Measurements from ENCODE around the gene POLH. TPM values are rescaled to one million over a fixed set of nuclear protein-coding genes. Genes with fewer than 3 reads are reported as not detected.
"Not testable (repeated sequence)": the region's sequence is repeated elsewhere in the genome, so short reads cannot be mapped to it uniquely, and the experiment has no call there.

POLH gene
- total and polyA plus RNA-seq, 2 donors (not counting 3 experiments of a cell fraction or from before 2014, with no cell fraction given), result 9.3 to 36.6 TPM

- no peak for DNase-seq (ENCODE audit: low read depth, low spot score)
- Histone ChIP-seq H3K4me1 (ENCODE audit: control insufficient read depth, extremely low read depth, insufficient read depth, low read length) (peaks cover 25% of the 10 kb centered on the region), H3K9me1 (replicated peaks; ENCODE audit: control insufficient read depth, extremely low read depth, insufficient read depth, low read length) (no peaks in the 10 kb centered on the region), H3K9ac (replicated peaks; ENCODE audit: extremely low read depth, insufficient read depth, low read length) (no peak overlapping the region), H3K9me3 (replicated peaks; ENCODE audit: control insufficient read depth, insufficient read depth, low read length) (no peaks in the 10 kb centered on the region), H3K4me3 (replicated peaks in 1 of 3; ENCODE audit: insufficient read depth in 1 of 3, low read depth in 1 of 3, low read length in 3 of 3) (no peak overlapping the region), H2AFZ (ENCODE audit: low read depth, low read length) (no peak overlapping the region), H3K36me3 (ENCODE audit: control insufficient read depth in 2 of 2, extremely low read depth in 1 of 2, insufficient read depth in 2 of 2, low read length in 2 of 2) (peaks cover 0 to 2% of the 10 kb centered on the region in 2 experiments), H4K20me1 (replicated peaks; ENCODE audit: control insufficient read depth, extremely low read depth, insufficient read depth, low read length) (no peaks in the 10 kb centered on the region), H3K4me2 (ENCODE audit: insufficient read depth, low read length) (no peak overlapping the region), H3K27ac (ENCODE audit: insufficient read depth, low read depth, low read length) (no peak overlapping the region), H3K79me2 (ENCODE audit: control insufficient read depth, insufficient read depth, low read length) (peaks cover 26% of the 10 kb centered on the region), H3K27me3 (ENCODE audit: control insufficient read depth in 2 of 2, insufficient read depth in 2 of 2, low read length in 2 of 2) (no peaks in the 10 kb centered on the region)
- POLR2A ChIA-PET, result interaction anchor here (0.7 kb wide), 1 partner anchor 11 kb away, joined by 6 read pairs; no protein-coding TSS in a partner anchor
- CTCF ChIA-PET, result no interaction called here
- intact Hi-C loops (cut with micrococcal nuclease), result no loop called here
- TF ChIP-seq FOS (IDR thresholded peaks at IDR 0.05; ENCODE audit: borderline replicate concordance, insufficient read depth, low read length), result no peak
- no peak for TF ChIP-seq EZH2 (IDR thresholded peaks at IDR 0.05; ENCODE audit: borderline replicate concordance, low read depth, low read length, severe bottlenecking)
- no peak for TF ChIP-seq POLR2A (IDR thresholded peaks at IDR 0.05; ENCODE audit: low read depth, low read length)
- TF ChIP-seq CTCF (IDR thresholded peaks at IDR 0.05; ENCODE audit: extremely low read depth in 1 of 2, insufficient read depth in 1 of 2, low read depth in 1 of 2, low read length in 2 of 2), result no peak
- no peak for TF ChIP-seq JUN (IDR thresholded peaks at IDR 0.05; ENCODE audit: borderline replicate concordance, insufficient read depth, insufficient read length, low read depth)
- TF ChIP-seq POLR2AphosphoS5 (IDR thresholded peaks at IDR 0.05; ENCODE audit: insufficient read depth, low read depth, low read length), result no peak
- TF ChIP-seq MYC (IDR thresholded peaks at IDR 0.05; ENCODE audit: low read depth, low read length), result no peak
- TF ChIP-seq GATA2 (IDR thresholded peaks at IDR 0.05; ENCODE audit: insufficient read depth, insufficient read length, low read depth, low read length), result no peak
- dilution Hi-C loops (cut with MboI; ENCODE audit: extremely low pct_ligation_motif_present, low sequenced_read_pairs), result no loop called here
- no TSS peak for BruUV-seq (replicated peaks)
- no peak for FAIRE-seq
Measured at GRCh38 chr6:43630980-43631619, 55.1 kb downstream of the POLH start.

- Histone ChIP-seq H3K4me1 (ENCODE audit: control insufficient read depth, extremely low read depth, insufficient read depth, low read length) (peaks cover 14% of the 10 kb centered on the region), H3K79me2 (ENCODE audit: control insufficient read depth, insufficient read depth, low read length) (peaks cover 29% of the 10 kb centered on the region)
- H3K36me3 ChIP-seq (ENCODE audit: control insufficient read depth in 2 of 2, extremely low read depth in 1 of 2, insufficient read depth in 2 of 2, low read length in 2 of 2); BruUV-seq (replicated peaks); intact Hi-C loops (cut with micrococcal nuclease); FAIRE-seq; H3K9me3 ChIP-seq (replicated peaks; ENCODE audit: control insufficient read depth, insufficient read depth, low read length); CTCF ChIA-PET; DNase-seq (ENCODE audit: low read depth, low spot score); H3K9ac ChIP-seq (replicated peaks; ENCODE audit: extremely low read depth, insufficient read depth, low read length); dilution Hi-C loops (cut with MboI; ENCODE audit: extremely low pct_ligation_motif_present, low sequenced_read_pairs); H4K20me1 ChIP-seq (replicated peaks; ENCODE audit: control insufficient read depth, extremely low read depth, insufficient read depth, low read length); POLR2A ChIA-PET; H3K27ac ChIP-seq (ENCODE audit: insufficient read depth, low read depth, low read length); H2AFZ ChIP-seq (ENCODE audit: low read depth, low read length); H3K27me3 ChIP-seq (ENCODE audit: control insufficient read depth in 2 of 2, insufficient read depth in 2 of 2, low read length in 2 of 2); H3K4me3 ChIP-seq (replicated peaks in 1 of 3; ENCODE audit: insufficient read depth in 1 of 3, low read depth in 1 of 3, low read length in 3 of 3); H3K4me2 ChIP-seq (ENCODE audit: insufficient read depth, low read length); H3K9me1 ChIP-seq (replicated peaks; ENCODE audit: control insufficient read depth, extremely low read depth, insufficient read depth, low read length): not testable (repeated sequence)
Measured at GRCh38 chr6:43633002-43633401, 57.0 kb downstream of the POLH start.
